ENCODE measurements around the gene ST8SIA6.

ST8SIA6 gene

GRCh38 chr10:17418249-17418648, 36.1 kb downstream of the ST8SIA6 start:
- Histone ChIP-seq H3K9me3 (ENCODE audit: insufficient read depth, low read length) (no peaks in the 10 kb centered on the region), H3K27me3 (ENCODE audit: low read depth, low read length) (0 out of 2 replicates have a peak, but pooled peaks cover 4% of the 10 kb centered on the region), H3K4me1 (ENCODE audit: low read length) (no peaks in the 10 kb centered on the region), H3K36me3 (replicated peaks; ENCODE audit: low read depth, low read length) (no peaks in the 10 kb centered on the region), H2AFZ (ENCODE audit: low read depth, low read length) (no peak overlapping the region), H3K4me2 (ENCODE audit: low read length) (no peak overlapping the region), H4K20me1 (ENCODE audit: insufficient read depth, low read length) (no peaks in the 10 kb centered on the region), H3K4me3 (ENCODE audit: low read length) (no peak overlapping the region), H3K9ac (ENCODE audit: low read length) (no peak overlapping the region), H3K79me2 (ENCODE audit: low read length) (no peaks in the 10 kb centered on the region), H3K27ac (ENCODE audit: low read length) (no peak overlapping the region)
- TF ChIP-seq EZH2phosphoT487 (IDR thresholded peaks at IDR 0.05; ENCODE audit: low read depth) (no peak), CTCF (IDR thresholded peaks at IDR 0.05; ENCODE audit: low read depth, low read length) (no peak)

DNA sequence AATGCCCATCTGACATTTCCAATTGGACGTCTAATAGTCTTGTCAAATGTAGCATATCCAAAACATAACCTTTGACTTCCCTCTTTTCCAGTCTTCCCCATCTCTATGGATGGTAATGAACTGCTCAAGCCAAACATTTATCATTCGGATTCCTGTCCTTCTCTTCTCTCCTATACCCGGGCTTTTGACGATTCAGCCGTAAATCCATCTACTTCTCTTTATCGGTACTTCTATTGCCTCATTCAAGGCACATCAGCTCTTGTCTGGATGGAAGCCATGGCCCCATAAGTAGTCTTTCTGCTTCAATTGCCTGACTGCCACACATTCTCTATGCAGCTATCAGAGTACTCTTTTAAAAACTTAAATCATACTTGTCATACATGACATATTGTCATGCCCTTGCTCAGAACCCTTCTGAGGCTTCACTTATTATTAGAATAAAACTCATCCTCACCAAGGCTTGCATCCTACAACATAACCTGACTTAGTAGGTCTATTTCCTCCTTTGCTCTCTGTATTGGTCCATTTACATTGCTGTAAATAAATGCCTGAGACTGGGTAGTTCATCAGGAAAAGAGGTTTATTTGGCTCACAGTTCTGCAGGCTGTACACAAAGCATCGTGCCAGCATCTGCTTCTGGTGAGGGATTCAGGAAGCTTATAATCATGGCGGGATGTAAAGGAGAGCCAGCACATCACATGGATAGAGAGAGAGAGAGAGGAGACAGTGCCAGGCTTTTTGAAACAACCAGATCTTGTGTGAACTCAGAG, 37.8 kb downstream of the ST8SIA6 start:
- Histone ChIP-seq H3K79me2 (ENCODE audit: low read length) (no peaks in the 10 kb centered on the region), H3K36me3 (replicated peaks; ENCODE audit: low read depth, low read length) (no peaks in the 10 kb centered on the region), H4K20me1 (ENCODE audit: insufficient read depth, low read length) (no peaks in the 10 kb centered on the region), H3K27ac (ENCODE audit: low read length) (no peak overlapping the region), H2AFZ (ENCODE audit: low read depth, low read length) (no peak overlapping the region), H3K4me3 (ENCODE audit: low read length) (no peak overlapping the region), H3K4me2 (ENCODE audit: low read length) (no peak overlapping the region), H3K27me3 (ENCODE audit: low read depth, low read length) (0 out of 2 replicates have a peak, but pooled peaks cover 4% of the 10 kb centered on the region), H3K9ac (ENCODE audit: low read length) (no peak overlapping the region), H3K9me3 (ENCODE audit: insufficient read depth, low read length) (no peaks in the 10 kb centered on the region), H3K4me1 (ENCODE audit: low read length) (no peaks in the 10 kb centered on the region)
- TF ChIP-seq CTCF (IDR thresholded peaks at IDR 0.05; ENCODE audit: low read depth, low read length) (no peak), EZH2phosphoT487 (IDR thresholded peaks at IDR 0.05; ENCODE audit: low read depth) (no peak)

DNA sequence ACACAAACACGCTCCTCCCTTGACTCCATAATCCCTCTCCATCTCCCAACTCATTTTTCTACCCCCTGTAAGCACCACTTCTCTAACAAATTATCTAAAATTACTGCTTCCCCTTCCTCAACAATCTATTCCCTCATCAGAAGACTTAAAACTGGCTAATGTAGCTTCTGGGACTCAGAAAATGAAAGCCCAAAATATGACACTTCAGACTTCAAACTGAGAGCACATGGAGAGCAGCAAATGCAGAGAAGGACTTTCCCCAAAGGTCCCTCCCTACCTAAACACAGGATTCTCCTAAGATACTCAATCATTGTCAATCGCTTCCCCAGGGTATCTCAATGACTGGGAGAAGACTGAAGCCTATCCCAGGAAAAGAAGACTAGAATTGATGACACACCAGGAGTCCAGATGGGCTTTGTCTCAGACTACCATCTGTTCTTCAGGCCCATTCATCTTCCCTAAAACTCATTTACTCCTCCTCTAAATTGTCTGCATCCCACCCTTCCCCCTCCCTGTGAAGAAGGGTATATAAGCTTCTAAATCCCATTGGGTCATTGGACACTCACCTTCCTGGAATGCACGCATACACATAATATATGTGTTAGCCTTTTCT, 39.2 kb downstream of the ST8SIA6 start:
- no peaks in the 10 kb centered on the region for H3K36me3 ChIP-seq (replicated peaks; ENCODE audit: low read depth, low read length)
- no peak overlapping the region for H3K9ac ChIP-seq (ENCODE audit: low read length)
- H3K4me2 ChIP-seq (ENCODE audit: low read length) = no peak overlapping the region
- H3K4me3 ChIP-seq (ENCODE audit: low read length) = no peak overlapping the region
- no peaks in the 10 kb centered on the region for H3K79me2 ChIP-seq (ENCODE audit: low read length)
- no peaks in the 10 kb centered on the region for H3K4me1 ChIP-seq (ENCODE audit: low read length)
- H3K27ac ChIP-seq (ENCODE audit: low read length) = no peak overlapping the region
- H3K9me3 ChIP-seq (ENCODE audit: insufficient read depth, low read length) = no peaks in the 10 kb centered on the region
- H3K27me3 ChIP-seq (ENCODE audit: low read depth, low read length) = 0 out of 2 replicates have a peak, but pooled peaks cover 4% of the 10 kb centered on the region
- no peak for TF ChIP-seq CTCF (IDR thresholded peaks at IDR 0.05; ENCODE audit: low read depth, low read length)
- no peak for TF ChIP-seq EZH2phosphoT487 (IDR thresholded peaks at IDR 0.05; ENCODE audit: low read depth)
- no peak overlapping the region for H2AFZ ChIP-seq (ENCODE audit: low read depth, low read length)
- no peaks in the 10 kb centered on the region for H4K20me1 ChIP-seq (ENCODE audit: insufficient read depth, low read length)

DNA sequence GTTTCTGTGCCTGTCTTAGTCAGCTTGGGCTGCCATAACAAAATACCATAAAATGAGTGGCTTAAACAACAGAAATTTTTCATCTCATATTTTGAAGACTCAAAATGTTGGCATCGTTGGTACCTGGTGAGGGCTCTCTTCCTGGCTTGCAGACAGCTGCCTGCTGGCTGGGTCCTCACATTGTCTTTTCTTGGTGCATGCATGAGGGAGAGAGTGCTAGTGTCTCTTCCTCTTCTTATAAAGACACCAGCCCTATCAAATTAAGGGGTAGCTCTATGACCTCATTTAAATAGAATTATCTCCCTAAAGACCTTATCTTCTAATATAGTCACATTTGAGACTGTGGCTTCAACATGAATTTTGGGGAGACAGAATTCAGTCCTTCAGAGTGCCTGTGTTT, 39.9 kb downstream of the ST8SIA6 start:
- Histone ChIP-seq H3K27me3 (ENCODE audit: low read depth, low read length) (0 out of 2 replicates have a peak, but pooled peaks cover 4% of the 10 kb centered on the region), H2AFZ (ENCODE audit: low read depth, low read length) (no peak overlapping the region), H3K9me3 (ENCODE audit: insufficient read depth, low read length) (no peaks in the 10 kb centered on the region), H3K36me3 (replicated peaks; ENCODE audit: low read depth, low read length) (no peaks in the 10 kb centered on the region), H4K20me1 (ENCODE audit: insufficient read depth, low read length) (no peaks in the 10 kb centered on the region), H3K4me2 (ENCODE audit: low read length) (no peak overlapping the region), H3K4me1 (ENCODE audit: low read length) (no peaks in the 10 kb centered on the region), H3K9ac (ENCODE audit: low read length) (no peak overlapping the region), H3K79me2 (ENCODE audit: low read length) (no peaks in the 10 kb centered on the region), H3K4me3 (ENCODE audit: low read length) (no peak overlapping the region), H3K27ac (ENCODE audit: low read length) (no peak overlapping the region)
- TF ChIP-seq CTCF (IDR thresholded peaks at IDR 0.05; ENCODE audit: low read depth, low read length) (no peak), EZH2phosphoT487 (IDR thresholded peaks at IDR 0.05; ENCODE audit: low read depth) (no peak)
